Measurements from ENCODE around the gene TMEM187.

Gene TMEM187

GRCh38 chrX:154002215-154002719 lies 29.7 kb downstream of the TMEM187 start:
- no peak for DNase-seq (ENCODE audit: low spot score)

GRCh38 chrX:154004315-154004714 lies 31.8 kb downstream of the TMEM187 start:
- DNase-seq (ENCODE audit: low spot score): no peak

- no peak for DNase-seq (ENCODE audit: low spot score)
These were observed 34.4 kb downstream of the TMEM187 start for GRCh38 chrX:154006947-154007346.

- no peak for DNase-seq (ENCODE audit: low spot score)
These were observed 36.0 kb downstream of the TMEM187 start for GRCh38 chrX:154008521-154008920.

GRCh38 chrX:154010330-154011087 lies 38.0 kb downstream of the TMEM187 start:
- DNase-seq (ENCODE audit: low spot score): peak; percentile 54

- DNase-seq (ENCODE audit: low spot score): no peak
These were observed 39.1 kb downstream of the TMEM187 start for GRCh38 chrX:154011376-154012335.

GRCh38 chrX:154012336-154012991 lies 39.9 kb downstream of the TMEM187 start:
- DNase-seq (ENCODE audit: low spot score): no peak

- DNase-seq (ENCODE audit: low spot score): no peak
These were observed 40.5 kb downstream of the TMEM187 start for GRCh38 chrX:154013001-154013421.

GRCh38 chrX:154013614-154014360 lies 41.2 kb downstream of the TMEM187 start:
- peak; percentile 77 for DNase-seq (ENCODE audit: low spot score)

- DNase-seq (ENCODE audit: low spot score): no peak
These were observed 42.2 kb downstream of the TMEM187 start for GRCh38 chrX:154014429-154015380.

- no peak for DNase-seq (ENCODE audit: low spot score)
These were observed 43.2 kb downstream of the TMEM187 start for GRCh38 chrX:154015581-154016264.

GRCh38 chrX:154016366-154017076 lies 44.0 kb downstream of the TMEM187 start:
- no peak for DNase-seq (ENCODE audit: low spot score)

GRCh38 chrX:154017766-154018517 lies 45.4 kb downstream of the TMEM187 start:
- no peak for DNase-seq (ENCODE audit: low spot score)

- DNase-seq (ENCODE audit: low spot score): no peak
These were observed 46.0 kb downstream of the TMEM187 start for GRCh38 chrX:154018518-154019060.

GRCh38 chrX:154019061-154019621 lies 46.6 kb downstream of the TMEM187 start:
- DNase-seq (ENCODE audit: low spot score): peak; percentile 35

GRCh38 chrX:154019633-154020528 lies 47.3 kb downstream of the TMEM187 start, which contains the start of gene IRAK1:
Gene IRAK1 (minus strand): TSS chrX:154019902. CDS start chrX:154019812, 90 bp downstream.
- DNase-seq (ENCODE audit: low spot score): peak; percentile 70

All from HuH-7 (cell line).